GM18520 (cell line): ENCODE measurements around the gene A2M.

Experiments
- ATAC-seq: cut with Tn5 transposase; IDR thresholded peaks from one replicate; pipeline ENCODE4 v1.9.1; 2021; ENCODE audit not compliant: unreplicated experiment

A2M gene

GRCh38 chr12:9074484-9075137 is 41.1 kb downstream of the A2M start:
- no peak for ATAC-seq

GRCh38 chr12:9073076-9073475 is 42.6 kb downstream of the A2M start:
- ATAC-seq: no peak

GRCh38 chr12:9072481-9073038 is 43.2 kb downstream of the A2M start:
- ATAC-seq: no peak

GRCh38 chr12:9071969-9072368 is 43.8 kb downstream of the A2M start:
- ATAC-seq: no peak

DNA sequence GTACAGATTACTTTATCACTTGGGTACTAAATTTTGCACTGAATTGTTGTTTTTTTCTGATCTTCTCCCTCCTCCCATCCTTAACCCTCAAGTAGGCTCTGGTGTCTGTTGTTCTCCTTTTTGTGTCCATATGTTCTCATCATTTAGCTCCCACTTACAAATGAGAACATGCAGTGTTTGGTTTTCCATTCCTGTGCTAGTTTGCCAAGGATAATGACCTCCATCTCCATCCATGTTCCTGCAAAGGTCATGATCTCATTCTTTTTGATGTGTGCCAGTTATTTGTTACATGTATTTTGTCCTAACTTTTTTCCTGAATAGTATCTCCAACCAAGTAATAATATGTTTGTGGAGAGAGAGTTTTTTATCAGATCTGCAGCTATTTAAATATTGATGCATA is 44.2 kb downstream of the A2M start:
- ATAC-seq: no peak

- no peak for ATAC-seq
Observed at GRCh38 chr12:9070351-9070750, 45.4 kb downstream of the A2M start.

GRCh38 chr12:9068600-9068999 is 47.1 kb downstream of the A2M start:
- no peak for ATAC-seq

GRCh38 chr12:9068086-9068485 is 47.6 kb downstream of the A2M start:
- ATAC-seq: no peak

GRCh38 chr12:9066755-9067423 is 48.8 kb downstream of the A2M start:
- no peak for ATAC-seq

- no peak for ATAC-seq
Observed at GRCh38 chr12:9066183-9066623, 49.5 kb downstream of the A2M start.

GRCh38 chr12:9065607-9065856 is 50.2 kb downstream of the A2M start:
- no peak for ATAC-seq

- ATAC-seq: no peak
Observed at GRCh38 chr12:9064815-9065606, 50.7 kb downstream of the A2M start.

DNA sequence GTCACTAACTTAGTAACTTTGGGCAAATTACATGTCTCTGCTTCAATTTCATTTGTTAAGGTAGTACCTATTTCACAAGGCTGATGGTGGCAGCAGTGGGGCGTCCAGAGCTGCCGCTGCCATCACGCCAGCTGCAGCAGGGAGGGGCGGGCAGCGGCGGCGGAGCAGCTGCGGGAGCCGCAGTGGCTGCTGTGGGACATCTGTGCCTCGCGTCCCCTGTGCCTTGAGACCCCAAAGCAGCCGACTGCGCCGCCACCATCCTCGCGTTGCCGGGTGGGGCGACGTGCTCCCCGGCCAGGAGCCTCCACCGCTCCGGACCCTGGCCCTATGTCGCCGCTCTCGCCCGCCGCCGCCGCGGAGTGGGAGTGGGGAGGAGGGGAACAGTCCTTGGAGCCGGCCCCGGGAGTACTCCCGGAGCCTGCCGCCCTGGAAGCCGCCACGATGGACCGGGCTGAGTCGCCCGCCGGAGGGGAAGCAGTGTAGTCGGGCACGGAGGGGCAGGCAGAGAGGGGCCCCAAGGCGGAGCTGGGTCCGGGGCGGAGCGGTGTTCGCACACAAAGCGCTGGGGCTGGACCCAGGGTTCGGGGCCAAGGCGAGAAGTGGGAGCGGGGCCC is 51.4 kb downstream of the A2M start:
- ATAC-seq: peak; percentile 58

DNA sequence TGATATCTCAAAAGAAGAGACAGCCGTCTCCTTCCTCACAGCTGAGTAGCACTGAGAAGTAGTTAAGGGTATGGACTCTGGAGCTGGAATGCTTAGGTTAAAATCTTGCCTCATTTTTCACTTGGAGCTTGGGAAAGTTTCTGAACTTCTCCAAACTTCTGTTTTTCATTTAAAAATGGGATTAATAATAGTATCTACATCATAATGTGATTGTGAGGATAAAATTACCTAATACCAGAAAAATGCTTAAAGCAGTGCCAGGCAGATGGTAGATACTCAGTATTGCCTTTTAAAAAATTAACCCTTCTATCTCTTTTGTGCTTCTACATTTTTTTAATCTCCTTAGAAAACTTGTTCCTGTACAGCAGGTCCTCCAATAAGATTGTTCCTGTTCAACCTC is 63.1 kb downstream of the A2M start:
- ATAC-seq: no peak

DNA sequence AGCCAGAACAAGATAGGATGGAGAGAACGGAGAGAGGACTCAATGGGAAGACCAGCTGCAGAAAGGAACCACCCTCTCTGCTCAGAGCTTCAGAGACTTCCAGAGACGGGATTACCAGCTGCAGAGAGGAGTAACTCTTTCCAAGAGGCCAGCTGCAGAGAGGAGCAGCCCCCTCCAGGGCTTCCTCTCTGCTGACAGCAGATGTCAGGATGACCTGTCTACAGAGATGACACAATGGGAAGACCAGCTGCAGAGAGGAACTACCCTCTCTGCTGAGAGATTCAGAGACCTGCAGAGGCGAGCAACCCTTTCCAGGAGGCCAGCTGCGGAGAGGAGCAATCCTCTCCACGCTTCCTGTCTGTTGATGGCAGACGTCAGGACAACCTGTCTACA is 64.6 kb downstream of the A2M start:
- no peak for ATAC-seq

DNA sequence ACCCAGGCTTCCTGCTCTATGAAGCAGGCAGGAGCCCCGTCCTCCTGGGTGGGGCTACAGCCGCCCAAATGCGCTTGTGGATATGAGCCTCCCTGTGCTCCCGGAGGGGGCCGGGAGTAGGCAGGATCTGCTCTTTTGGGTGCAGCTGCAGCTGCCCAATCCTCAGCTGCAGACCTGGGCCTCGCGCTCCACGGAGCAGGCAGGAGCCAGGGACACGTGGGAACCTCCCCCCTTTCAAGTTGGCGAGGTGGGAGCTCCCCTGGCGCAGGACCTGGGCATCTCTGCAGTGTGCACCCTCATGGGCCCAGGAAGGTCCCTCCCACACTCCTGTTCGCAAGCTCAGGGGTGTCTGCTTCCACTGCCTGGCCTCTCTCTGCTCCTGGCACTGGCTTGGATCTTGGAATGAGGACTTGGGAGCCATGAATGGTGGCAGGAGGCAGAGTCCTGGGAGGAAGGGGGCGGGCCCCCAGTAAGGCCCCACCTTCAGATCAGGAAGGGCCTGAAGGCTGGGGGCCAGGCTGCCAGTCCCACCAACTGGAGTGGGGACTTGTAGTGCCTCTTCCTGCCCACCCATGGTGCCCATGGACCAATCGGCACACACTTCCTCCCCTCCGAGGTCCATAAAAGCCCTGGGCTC is 65.1 kb downstream of the A2M start:
- ATAC-seq: no peak

DNA sequence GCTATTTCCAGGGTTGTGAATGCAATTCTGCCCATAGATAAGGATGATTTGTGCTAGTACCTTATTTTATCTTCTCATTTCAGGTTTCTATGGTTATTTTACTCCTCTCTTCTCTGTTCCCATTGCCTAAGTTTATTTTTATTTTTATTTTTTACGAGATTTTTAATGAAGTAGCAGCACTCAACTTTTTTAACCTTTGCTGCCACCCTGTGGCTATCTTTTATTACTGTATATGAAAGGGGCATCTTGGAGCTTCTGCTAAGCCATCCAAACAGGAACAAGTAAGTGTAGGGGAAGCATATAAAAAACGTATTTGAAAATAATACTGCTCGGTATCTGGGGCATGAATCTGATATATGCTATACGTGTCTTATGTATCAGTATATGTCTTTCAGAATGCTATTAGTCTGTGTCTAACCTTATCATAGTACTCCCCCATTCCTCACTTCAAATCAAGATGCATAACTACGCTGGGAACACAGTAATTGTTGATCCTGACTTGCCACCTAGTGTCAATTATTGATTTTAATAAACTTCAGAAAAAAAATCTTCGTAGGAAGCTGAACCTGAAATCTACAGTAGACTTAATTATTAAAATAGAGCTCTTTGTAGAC is 66.1 kb downstream of the A2M start:
- no peak for ATAC-seq

DNA sequence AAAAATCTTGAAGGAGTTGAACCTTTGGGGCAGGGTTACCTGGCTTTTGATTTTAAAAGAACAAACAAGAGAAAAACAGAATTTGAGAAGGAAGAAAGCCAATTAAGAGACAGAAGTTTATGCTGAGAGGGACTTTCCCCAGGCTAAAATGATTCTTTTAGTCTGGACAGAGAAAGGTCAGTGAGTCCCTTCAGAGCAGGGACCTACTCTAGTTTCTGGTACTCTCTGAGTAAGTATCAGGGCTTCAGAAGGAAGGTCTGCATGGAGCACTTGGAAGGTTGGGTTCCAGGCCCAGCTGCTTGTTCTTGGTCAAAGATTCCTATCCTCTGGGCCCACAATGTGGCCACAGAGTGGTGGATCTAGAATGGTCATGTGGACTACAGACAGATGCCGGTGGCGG is 66.8 kb downstream of the A2M start:
- no peak for ATAC-seq

GRCh38 chr12:9047105-9047504 is 68.6 kb downstream of the A2M start:
- ATAC-seq: no peak

DNA sequence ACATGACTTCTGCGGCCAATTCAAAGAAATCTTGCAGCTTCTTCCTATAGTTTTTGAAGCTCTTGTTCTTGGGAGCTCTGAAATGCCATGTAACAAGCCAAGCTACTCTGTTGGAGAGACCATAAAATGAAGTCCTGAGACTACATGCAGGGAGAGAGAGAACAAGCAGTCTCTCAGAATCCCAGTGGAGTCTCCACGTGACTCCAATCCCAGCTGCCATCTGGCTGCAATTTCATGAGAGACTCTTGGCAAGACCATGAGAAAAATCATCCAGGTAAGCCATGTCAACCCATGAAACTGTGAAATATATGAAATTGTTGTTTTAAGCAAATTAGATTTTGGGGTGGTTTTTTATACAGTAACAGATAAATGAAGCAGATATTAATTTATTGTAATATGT is 72.0 kb downstream of the A2M start:
- ATAC-seq: no peak

DNA sequence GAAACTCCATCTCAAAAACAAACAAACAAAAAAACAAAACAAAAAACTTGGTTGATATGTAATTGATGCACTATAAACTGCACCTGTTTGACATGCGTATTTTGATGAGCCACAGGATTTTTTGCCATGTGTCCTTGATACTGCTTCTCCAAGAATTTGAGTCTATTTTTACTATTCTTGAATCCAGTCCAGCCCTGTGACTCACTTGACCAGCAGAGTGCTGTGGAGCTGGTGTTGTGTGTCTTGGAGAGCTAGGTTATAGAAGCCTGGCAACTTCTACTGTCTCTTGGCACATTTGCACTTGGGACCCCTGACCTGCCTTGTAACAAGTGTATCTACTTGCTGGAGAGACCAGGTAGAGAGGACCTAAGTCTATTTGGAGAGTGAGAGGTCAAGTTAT is 74.4 kb downstream of the A2M start:
- ATAC-seq: no peak
